ENCODE data around the gene RNF144A. TPM values are rescaled to one million over a fixed set of nuclear protein-coding genes. Genes with fewer than 3 reads are reported as not detected.
"Not testable (repeated sequence)": the region's sequence is repeated elsewhere in the genome, so short reads cannot be mapped to it uniquely, and the experiment has no call there.

RNF144A gene
- 41.5 TPM for total RNA-seq

DNA sequence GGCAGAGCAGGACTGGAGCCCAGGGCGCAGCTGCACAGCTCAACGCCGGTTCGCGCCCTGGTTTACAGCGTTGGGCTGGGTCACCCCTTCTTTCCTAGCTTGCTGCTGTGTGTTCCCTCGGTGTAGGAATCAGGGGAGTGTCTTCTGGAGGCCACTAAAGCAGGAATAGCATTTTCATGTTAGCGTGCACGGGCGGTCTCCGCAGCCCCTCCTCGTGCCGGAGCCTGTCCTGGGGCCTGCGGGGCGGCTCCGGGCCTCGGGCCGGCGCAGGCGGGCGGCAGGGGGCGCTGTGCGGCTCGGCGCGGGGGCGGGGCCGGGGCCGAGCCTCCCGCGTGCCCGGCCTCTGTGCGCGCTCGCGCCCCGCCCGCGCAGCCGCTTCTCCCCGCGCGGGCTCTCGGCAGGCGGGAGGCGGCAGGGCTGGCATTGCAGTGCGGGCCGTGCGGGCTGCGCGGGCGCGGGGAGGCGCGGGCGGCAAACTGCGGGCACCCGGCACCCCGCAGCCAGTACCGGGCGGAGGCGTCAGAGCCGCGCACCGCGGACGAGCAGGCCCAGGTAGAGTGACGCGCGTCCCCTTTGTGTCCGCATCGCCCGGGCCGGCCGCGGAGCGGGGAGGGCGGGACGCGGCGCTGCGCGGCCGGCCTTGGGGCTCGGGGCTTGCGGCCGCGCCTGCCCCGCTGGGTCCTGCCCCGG is at the start of gene RNF144A:
RNF144A (plus strand) TSS at position 342 of the 690 bp plus-strand sequence. CDS start 79,515 bp downstream, outside the sequence.
- peak; percentile 60 for DNase-seq

- no peak for DNase-seq
These were observed 44.8 kb upstream of the RNF144A start for GRCh38 chr2:6872394-6872793.

DNA sequence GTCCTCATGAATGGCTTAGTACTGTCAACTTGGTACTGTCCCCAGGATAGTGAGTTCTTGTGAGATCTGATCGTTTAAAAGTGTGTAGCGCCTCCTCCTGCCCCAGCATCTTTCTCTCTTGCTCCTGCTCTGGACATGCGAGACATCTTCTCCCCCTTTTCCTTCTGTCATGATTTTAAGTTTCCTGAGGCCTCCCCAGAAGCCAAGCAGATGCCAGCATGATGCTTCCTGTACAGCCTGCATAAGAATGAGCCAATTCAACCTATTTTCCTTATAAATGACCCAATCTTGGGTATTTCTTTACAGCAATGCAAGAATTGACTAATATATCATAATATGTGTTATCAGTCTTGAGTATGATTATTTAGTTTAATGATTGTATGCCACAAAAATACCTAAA is 43.2 kb upstream of the RNF144A start:
- no peak for DNase-seq

- DNase-seq = no peak
These were observed 40.9 kb upstream of the RNF144A start for GRCh38 chr2:6876309-6876708.

DNA sequence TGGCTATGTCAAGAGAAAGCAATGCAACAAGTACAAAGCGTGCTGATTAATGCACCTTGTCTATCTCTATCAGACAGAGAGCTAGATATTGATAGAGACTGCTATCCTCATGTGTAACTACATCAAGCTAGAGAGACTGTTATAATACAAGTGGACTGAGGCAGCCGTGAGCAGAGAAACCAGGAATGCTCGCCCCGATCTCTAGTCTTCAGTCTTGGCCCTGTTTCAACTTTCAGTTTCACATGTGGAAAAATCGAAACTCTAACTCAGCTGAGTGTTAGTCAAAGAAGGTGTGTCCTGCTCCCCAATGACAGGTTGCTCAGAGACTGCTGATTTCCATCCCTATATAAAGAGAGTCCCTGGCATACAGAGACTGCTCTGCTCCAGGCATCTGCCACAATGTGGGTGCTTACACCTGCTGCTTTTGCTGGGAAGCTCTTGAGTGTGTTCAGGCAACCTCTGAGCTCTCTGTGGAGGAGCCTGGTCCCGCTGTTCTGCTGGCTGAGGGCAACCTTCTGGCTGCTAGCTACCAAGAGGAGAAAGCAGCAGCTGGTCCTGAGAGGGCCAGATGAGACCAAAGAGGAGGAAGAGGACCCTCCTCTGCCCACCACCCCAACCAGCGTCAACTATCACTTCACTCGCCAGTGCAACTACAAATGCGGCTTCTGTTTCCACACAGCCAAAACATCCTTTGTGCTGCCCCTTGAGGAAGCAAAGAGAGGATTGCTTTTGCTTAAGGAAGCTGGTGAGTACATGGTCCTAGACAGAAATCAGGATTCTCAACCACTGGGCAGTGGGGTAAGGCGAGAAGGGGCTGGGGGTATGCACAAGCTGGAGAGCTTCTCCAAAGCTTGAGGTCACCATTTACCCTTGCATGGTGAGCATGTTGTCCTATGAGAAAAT is 39.6 kb upstream of the RNF144A start, which contains the start of gene RSAD2:
RSAD2 (plus strand) TSS at position 376 of the 903 bp plus-strand sequence; CDS start at position 400, 24 bp downstream.
- no peak for DNase-seq

DNA sequence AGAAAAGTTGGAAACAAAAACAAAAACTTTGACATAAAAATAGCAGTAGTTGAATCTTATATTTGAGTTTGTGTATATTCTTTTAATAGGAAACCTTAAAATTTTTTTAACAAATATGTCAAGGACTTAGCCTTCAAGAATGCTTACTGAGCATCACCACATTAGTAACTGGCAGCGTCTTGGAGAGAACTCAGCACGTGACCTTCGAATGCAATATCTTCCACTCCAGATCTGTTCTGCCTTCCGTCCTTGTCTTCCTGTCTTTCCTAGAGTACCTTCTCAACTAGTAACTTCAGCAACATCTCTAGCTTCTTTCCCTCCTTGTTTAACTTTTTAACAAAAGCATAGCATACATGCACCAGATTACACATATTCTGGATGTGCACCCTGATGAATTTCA is 38.7 kb upstream of the RNF144A start:
- DNase-seq = no peak

GRCh38 chr2:6879011-6879410 is 38.2 kb upstream of the RNF144A start:
- DNase-seq = no peak

GRCh38 chr2:6880200-6880733 is 36.9 kb upstream of the RNF144A start:
- no peak for DNase-seq

- no peak for DNase-seq
These were observed 36.2 kb upstream of the RNF144A start for GRCh38 chr2:6881046-6881445.

- no peak for DNase-seq
These were observed 35.7 kb upstream of the RNF144A start for GRCh38 chr2:6881516-6881915.

DNA sequence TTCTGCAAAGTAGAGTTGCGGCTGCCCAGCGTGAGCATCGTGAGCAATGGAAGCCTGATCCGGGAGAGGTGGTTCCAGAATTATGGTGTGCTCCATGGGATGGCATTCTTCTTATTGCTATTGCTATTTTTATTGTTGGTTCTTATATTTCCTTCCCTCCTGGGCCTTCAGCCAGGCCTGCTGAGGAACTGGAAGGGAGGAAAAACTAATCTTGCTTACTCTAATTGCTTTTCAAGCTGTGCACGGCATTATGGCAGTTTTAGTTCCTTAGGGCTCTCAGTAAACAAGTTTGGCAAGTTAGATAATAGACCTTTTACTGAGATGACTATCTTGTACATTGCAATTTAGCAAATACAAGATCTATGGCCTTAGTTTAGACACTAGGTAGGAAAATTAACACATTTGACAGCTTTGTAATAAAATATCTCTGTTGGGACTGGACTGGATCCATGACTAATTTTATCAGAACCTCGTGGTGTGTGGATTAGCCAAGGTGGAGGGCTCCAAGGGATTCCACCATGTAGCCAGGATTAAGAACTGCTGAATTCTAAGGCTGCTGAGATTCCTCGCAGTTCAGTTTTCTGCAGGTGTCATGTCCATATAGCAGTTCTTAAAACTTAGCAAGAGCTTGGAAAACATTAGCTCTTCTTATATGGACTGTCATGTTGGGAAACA is 33.6 kb upstream of the RNF144A start:
- DNase-seq = no peak

- no peak for DNase-seq
These were observed 31.7 kb upstream of the RNF144A start for GRCh38 chr2:6885551-6885950.

DNA sequence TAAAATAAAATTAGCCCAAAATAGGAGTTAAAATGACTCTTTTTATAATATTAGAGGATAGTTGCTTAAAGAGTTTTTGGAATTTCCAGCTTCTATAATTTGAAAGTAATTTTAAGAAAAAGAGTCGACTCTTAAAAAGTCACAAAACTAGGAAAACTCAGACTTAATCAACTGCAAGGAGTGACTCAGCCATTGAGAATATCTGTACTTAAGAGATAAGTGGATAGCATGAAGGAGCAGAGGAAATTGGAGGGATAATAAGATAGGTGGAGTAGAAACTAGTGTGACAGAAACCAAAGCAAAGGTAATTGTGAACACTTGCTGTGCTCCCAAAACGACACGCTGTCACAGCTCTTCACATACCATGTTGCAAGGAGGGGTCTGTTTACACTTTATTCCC is 31.2 kb upstream of the RNF144A start:
- DNase-seq = no peak

DNA sequence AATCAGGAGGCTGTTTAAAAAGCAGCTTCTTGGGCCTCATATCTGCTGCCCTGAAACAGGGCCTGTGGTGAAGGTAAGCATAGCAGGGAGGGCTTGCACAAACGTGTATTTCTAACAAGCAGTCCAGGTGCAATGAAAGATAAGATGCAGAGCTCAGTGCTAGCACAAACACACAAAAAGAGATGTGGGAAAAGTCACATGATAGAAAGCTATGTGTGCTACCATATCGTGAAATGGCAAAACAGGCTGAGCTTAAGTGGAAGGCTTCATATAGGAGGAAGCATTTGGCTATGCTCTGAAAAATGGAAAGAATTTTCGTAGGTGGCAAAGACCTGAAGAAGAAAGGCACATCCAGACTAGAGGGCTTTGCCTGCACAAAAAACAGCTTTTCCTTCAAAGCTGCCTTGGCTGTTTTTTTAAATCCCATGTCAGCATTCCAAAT is 29.4 kb upstream of the RNF144A start:
- no peak for DNase-seq

- DNase-seq = no peak
These were observed 28.5 kb upstream of the RNF144A start for GRCh38 chr2:6888724-6889123.

GRCh38 chr2:6893876-6894482 is 23.2 kb upstream of the RNF144A start:
- DNase-seq = no peak

DNA sequence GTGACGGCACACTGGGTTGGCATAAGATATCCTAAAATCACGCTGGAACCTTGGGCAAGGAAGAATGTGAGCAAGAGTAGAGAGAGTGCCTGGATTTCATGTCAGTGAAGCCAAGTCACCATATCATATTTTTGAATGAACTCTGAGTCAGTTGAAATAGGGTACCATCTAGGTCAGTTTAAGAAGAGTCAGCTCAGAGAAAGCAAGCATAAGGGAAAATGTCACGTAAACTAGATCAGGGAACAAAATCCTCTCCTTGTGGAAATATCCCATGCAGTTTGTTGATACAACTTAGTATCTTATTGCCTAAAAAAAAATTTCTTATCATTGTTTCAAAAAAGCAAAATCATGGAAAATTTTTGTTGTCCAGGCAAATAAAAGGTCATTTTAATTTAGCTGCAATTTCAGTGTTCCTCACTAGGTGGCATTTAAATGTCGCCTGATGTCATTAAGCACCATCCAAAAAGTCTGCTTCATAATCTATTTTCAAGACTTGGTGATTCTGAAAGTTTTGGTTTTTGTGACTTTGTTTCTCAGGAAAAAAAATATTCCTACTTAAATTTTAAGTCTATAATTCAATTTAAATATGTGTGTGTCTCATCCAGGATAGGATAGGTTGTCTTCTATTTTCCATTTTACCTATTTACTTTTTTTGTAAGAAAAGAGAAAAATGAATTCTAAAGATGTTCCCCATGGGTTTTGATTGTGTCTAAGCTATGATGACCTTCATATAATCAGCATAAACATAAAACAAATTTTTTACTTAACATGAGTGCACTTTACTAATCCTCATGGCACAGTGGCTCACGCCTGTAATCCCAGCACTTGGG is 20.1 kb upstream of the RNF144A start:
- DNase-seq = no peak

DNA sequence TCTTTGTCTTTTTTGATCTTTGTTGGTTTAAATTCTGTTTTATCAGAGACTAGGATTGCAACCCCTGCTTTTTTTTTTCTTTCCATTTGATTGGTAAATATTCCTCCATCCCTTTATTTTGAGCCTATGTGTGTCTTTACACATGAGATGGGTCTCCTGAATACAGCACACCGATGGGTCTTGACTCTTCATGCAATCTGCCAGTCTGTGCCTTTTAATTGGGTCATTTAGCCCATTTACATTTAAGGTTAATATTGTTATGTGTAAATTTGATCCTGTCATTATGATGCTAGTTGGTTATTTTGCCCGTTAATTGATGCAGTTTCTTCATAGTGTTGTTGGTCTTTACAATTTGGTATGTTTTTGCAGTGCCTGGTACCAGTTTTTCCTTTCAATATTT is 14.6 kb upstream of the RNF144A start:
- not testable (repeated sequence) for DNase-seq

DNA sequence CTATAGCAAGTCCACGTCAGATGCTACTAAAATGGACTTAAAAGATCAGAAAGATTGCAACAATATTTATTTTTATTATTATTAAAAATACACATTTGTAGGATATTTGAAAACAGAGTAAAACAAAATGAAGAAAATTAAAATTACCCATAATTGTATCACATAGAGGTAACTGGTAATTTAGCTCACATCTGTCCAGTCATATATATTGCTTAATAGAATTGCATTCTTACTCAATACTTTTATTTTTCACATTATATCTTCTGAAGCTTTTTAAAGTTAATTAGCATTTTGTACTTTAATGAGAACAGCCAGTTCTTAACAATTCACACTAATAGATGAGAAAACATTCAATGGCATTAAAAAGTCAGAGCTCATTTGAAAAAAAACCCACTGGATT is 11.5 kb upstream of the RNF144A start:
- DNase-seq = no peak

GRCh38 chr2:6906165-6906741 is 11.0 kb upstream of the RNF144A start:
- DNase-seq = no peak

GRCh38 chr2:6908291-6908690 is 8.9 kb upstream of the RNF144A start:
- no peak for DNase-seq

Data from occipital lobe (tissue), 2 donors.